Activated CD8-positive, alpha-beta memory T cell treated with anti-CD3 and anti-CD28 coated beads, Interleukin-2, amount 50 U/mL, for 24 hours (primary cell): Measurements from ENCODE around the gene CFAP100.

Experiments
- DNase-seq: peaks from one replicate; pipeline ENCODE4 v3.0.0-alpha.2; 2020; ENCODE audit errors: extremely low read depth

The CFAP100 gene

GRCh38 chr3:126373682-126374601, 20.8 kb upstream of the CFAP100 start:
- DNase-seq: no peak

- DNase-seq: no peak
These were observed 18.8 kb upstream of the CFAP100 start for GRCh38 chr3:126375835-126376331.

GRCh38 chr3:126376444-126376843, 18.3 kb upstream of the CFAP100 start:
- no peak for DNase-seq

GRCh38 chr3:126377211-126377610, 17.5 kb upstream of the CFAP100 start:
- no peak for DNase-seq

- no peak for DNase-seq
These were observed 16.4 kb upstream of the CFAP100 start for GRCh38 chr3:126378341-126378751.

- no peak for DNase-seq
These were observed 14.5 kb upstream of the CFAP100 start for GRCh38 chr3:126380011-126380768.

GRCh38 chr3:126381966-126382365, 12.7 kb upstream of the CFAP100 start:
- no peak for DNase-seq

GRCh38 chr3:126389112-126389793, 5.5 kb upstream of the CFAP100 start:
- no peak for DNase-seq

- no peak for DNase-seq
These were observed 4.9 kb upstream of the CFAP100 start for GRCh38 chr3:126389794-126390146.

GRCh38 chr3:126390201-126390600, 4.5 kb upstream of the CFAP100 start:
- DNase-seq: no peak

GRCh38 chr3:126390751-126391150, 4.0 kb upstream of the CFAP100 start:
- no peak for DNase-seq

- no peak for DNase-seq
These were observed 3.1 kb upstream of the CFAP100 start for GRCh38 chr3:126391631-126392030.

GRCh38 chr3:126392246-126392645, 2.5 kb upstream of the CFAP100 start:
- no peak for DNase-seq

GRCh38 chr3:126393563-126393962, 1.1 kb upstream of the CFAP100 start:
- no peak for DNase-seq

GRCh38 chr3:126394977-126395321, 240 bp downstream of the CFAP100 start:
- no peak for DNase-seq

- no peak for DNase-seq
These were observed 1.3 kb downstream of the CFAP100 start for GRCh38 chr3:126395846-126396513.

- DNase-seq: no peak
These were observed 1.8 kb downstream of the CFAP100 start for GRCh38 chr3:126396536-126396935.

GRCh38 chr3:126397610-126398422, 3.1 kb downstream of the CFAP100 start:
- no peak for DNase-seq

GRCh38 chr3:126398423-126399350, 4.0 kb downstream of the CFAP100 start:
- no peak for DNase-seq

GRCh38 chr3:126399351-126399735, 4.6 kb downstream of the CFAP100 start:
- DNase-seq: no peak
